IMR-90 (cell line): ENCODE data around the gene TGFBR2. TPM values are rescaled to one million over a fixed set of nuclear protein-coding genes. Genes with fewer than 3 reads are reported as not detected.

Source experiments
- ATAC-seq: fragments of 200-7000 bp; cut with Tn5 transposase; 2 replicates; pipeline ENCODE4 v1.9.1; 2020; ENCODE audit warnings: low read depth, mild to moderate bottlenecking, moderate library complexity
- BruUV-seq: library from RNA; stranded (reverse); fragments of 400-500 nt; replicated peaks from 2 replicates; lab custom pipeline; 2021; lab: Mats Ljungman, UMichigan
- CTCF ChIA-PET: fragments of 300-600 bp; formaldehyde crosslinking; extraction: SDS; loops from one replicate; lab custom pipeline; 2021; ENCODE audit warnings: antibody characterized with exemption; lab: Yijun Ruan, JAX
- POLR2A ChIA-PET: fragments of 300-600 bp; sonication (Branson Sonifier 250); formaldehyde crosslinking; loops from one replicate; lab custom pipeline; 2022; ENCODE audit warnings: antibody characterized with exemption; ENCODE audit not compliant: unreplicated experiment; lab: Charles Lee
- DNase-seq: peaks from one replicate; pipeline ENCODE4 v3.0.0; 2013
- H2AFZ ChIP-seq: replicated peaks from 2 replicates; pipeline ENCODE3; 2013; ENCODE audit warnings: low read length, mild to moderate bottlenecking; ENCODE audit not compliant: poor library complexity
- H2AK5ac ChIP-seq: 2 replicates; pipeline ENCODE4 v1.6.1; 2013; ENCODE audit warnings: low read depth, low read length, inconsistent platforms
- H2AK9ac ChIP-seq: replicated peaks from 2 replicates; pipeline ENCODE3; 2013; ENCODE audit warnings: mild to moderate bottlenecking, low read depth, low read length, moderate library complexity; ENCODE audit not compliant: poor library complexity
- H2BK120ac ChIP-seq: 2 replicates; pipeline ENCODE4 v1.6.1; 2013; ENCODE audit warnings: low read depth, low read length, inconsistent platforms
- H2BK15ac ChIP-seq: 3 replicates; pipeline ENCODE4 v1.6.1; 2013; ENCODE audit warnings: low read depth, low read length, inconsistent platforms
- H2BK20ac ChIP-seq: 2 replicates; pipeline ENCODE4 v1.6.1; 2013; ENCODE audit warnings: low read depth, mild to moderate bottlenecking, inconsistent platforms, low read length, moderate library complexity
- H2BK5ac ChIP-seq: 2 replicates; pipeline ENCODE4 v1.6.1; 2013; ENCODE audit warnings: mild to moderate bottlenecking, low read depth, low read length, inconsistent platforms; ENCODE audit not compliant: poor library complexity, severe bottlenecking
- H3K14ac ChIP-seq: replicated peaks from 2 replicates; pipeline ENCODE4 v1.6.1; 2013; ENCODE audit warnings: low read depth, low read length, inconsistent platforms
- H3K18ac ChIP-seq: 2 replicates; pipeline ENCODE4 v1.6.1; 2013; ENCODE audit warnings: low read depth, low read length, control low read depth
- H3K23ac ChIP-seq: 2 replicates; pipeline ENCODE4 v1.6.1; 2013; ENCODE audit warnings: low read depth, low read length, inconsistent platforms
- H3K27ac ChIP-seq: 2 replicates; pipeline ENCODE4 v1.5.1; 2013; ENCODE audit warnings: mild to moderate bottlenecking, control low read depth, low read length; ENCODE audit not compliant: insufficient read depth
- H3K27me3 ChIP-seq: 2 replicates; pipeline ENCODE4 v1.6.1; 2013; ENCODE audit warnings: low read length; ENCODE audit not compliant: control insufficient read depth, insufficient read depth
- H3K36me3 ChIP-seq: 2 replicates; pipeline ENCODE4 v1.6.1; 2013; ENCODE audit warnings: low read length, mixed read lengths; ENCODE audit not compliant: control insufficient read depth, insufficient read depth
- H3K4ac ChIP-seq: 2 replicates; pipeline ENCODE4 v1.6.1; 2013; ENCODE audit warnings: low read depth, low read length, inconsistent platforms
- H3K4me1 ChIP-seq: 2 replicates; pipeline ENCODE4 v1.6.1; 2013; ENCODE audit warnings: low read length, mixed read lengths; ENCODE audit not compliant: control insufficient read depth, insufficient read depth
- H3K4me2 ChIP-seq: 2 replicates; pipeline ENCODE4 v1.6.1; 2013; ENCODE audit warnings: low read depth, mild to moderate bottlenecking, control low read depth, low read length, moderate library complexity
- H3K4me3 ChIP-seq: 2 replicates; pipeline ENCODE4 v1.5.1; 2013; ENCODE audit warnings: low read depth, mild to moderate bottlenecking, control low read depth, low read length, moderate library complexity; ENCODE audit not compliant: insufficient read depth
- H3K56ac ChIP-seq: 2 replicates; pipeline ENCODE4 v1.6.1; 2013; ENCODE audit warnings: low read length, inconsistent platforms; ENCODE audit not compliant: insufficient read depth; ENCODE audit errors: extremely low read depth
- H3K79me1 ChIP-seq, 2 experiments: 2 replicates each; pipeline ENCODE4 v1.6.1; 2013; ENCODE audit warnings: low read length in 2 of 2, inconsistent platforms in 1 of 2, low read depth in 1 of 2
- H3K9ac ChIP-seq: 2 replicates; pipeline ENCODE4 v1.6.1; 2013; ENCODE audit warnings: low read depth, low read length, control low read depth
- H3K9me1 ChIP-seq: 2 replicates; pipeline ENCODE4 v1.6.1; 2013; ENCODE audit warnings: low read length, inconsistent platforms; ENCODE audit not compliant: insufficient read depth
- H3K9me3 ChIP-seq: 2 replicates; pipeline ENCODE4 v1.6.1; 2013; ENCODE audit warnings: low read length; ENCODE audit not compliant: control insufficient read depth, insufficient read depth
- H4K20me1 ChIP-seq: 2 replicates; pipeline ENCODE4 v1.6.1; 2013; ENCODE audit warnings: low read length, inconsistent platforms; ENCODE audit not compliant: insufficient read depth
- H4K5ac ChIP-seq: 2 replicates; pipeline ENCODE4 v1.6.1; 2013; ENCODE audit warnings: mild to moderate bottlenecking, low read depth, low read length, control low read depth
- H4K8ac ChIP-seq, 2 experiments: 2 replicates each; pipeline ENCODE4 v1.6.1; 2013; ENCODE audit warnings: low read depth in 2 of 2, low read length in 2 of 2, control low read depth in 1 of 2, inconsistent platforms in 1 of 2
- H4K91ac ChIP-seq: 2 replicates; pipeline ENCODE4 v1.6.1; 2013; ENCODE audit warnings: low read depth, low read length, inconsistent platforms; ENCODE audit not compliant: insufficient read depth
- CEBPB ChIP-seq: IDR thresholded peaks from 2 replicates; pipeline ENCODE4 v1.6.1; 2012; ENCODE audit warnings: low read depth, low read length, improper control_type of control experiment
- CHD1 ChIP-seq: IDR thresholded peaks from 2 replicates; pipeline ENCODE4 v1.6.1; 2012; ENCODE audit warnings: low read depth, low read length, improper control_type of control experiment
- MAFK ChIP-seq: IDR thresholded peaks from 2 replicates; pipeline ENCODE4 v1.6.1; 2012; ENCODE audit warnings: low read depth, low read length, improper control_type of control experiment
- MAZ ChIP-seq: IDR thresholded peaks from 2 replicates; pipeline ENCODE4 v1.6.1; 2012; ENCODE audit warnings: low read depth, mild to moderate bottlenecking, low read length, improper control_type of control experiment, moderate library complexity, borderline replicate concordance
- MXI1 ChIP-seq: IDR thresholded peaks from 2 replicates; pipeline ENCODE4 v1.6.1; 2012; ENCODE audit warnings: low read depth, mild to moderate bottlenecking, low read length, moderate library complexity, borderline replicate concordance
- NFE2L2 ChIP-seq: fragments of 150-350 bp; IDR thresholded peaks from 2 replicates; pipeline ENCODE4 v1.6.1; 2016; ENCODE audit warnings: low read depth, mild to moderate bottlenecking, low read length
- POLR2A ChIP-seq: IDR thresholded peaks from 2 replicates; pipeline ENCODE4 v1.6.1; 2012; ENCODE audit warnings: mild to moderate bottlenecking, low read depth, low read length
- RAD21 ChIP-seq: IDR thresholded peaks from 2 replicates; pipeline ENCODE4 v1.6.1; 2012; ENCODE audit warnings: low read length, improper control_type of control experiment
- RCOR1 ChIP-seq: IDR thresholded peaks from 2 replicates; pipeline ENCODE4 v1.6.1; 2012; ENCODE audit warnings: mild to moderate bottlenecking, low read length, improper control_type of control experiment; ENCODE audit not compliant: insufficient replicate concordance
- SMC3 ChIP-seq: fragments of 150-350 bp; IDR thresholded peaks from 2 replicates; pipeline ENCODE4 v1.6.1; 2016; ENCODE audit warnings: low read depth, mild to moderate bottlenecking, antibody characterized with exemption, low read length, moderate library complexity
- WGBS, 2 experiments: methylation state at CpG; one replicate each; pipeline versions ENCODE4 v1.1.5 to v1.1.7; 2013; ENCODE audit warnings: missing lambda C conversion rate in 2 of 2; ENCODE audit not compliant: insufficient read length in 1 of 2; ENCODE audit errors: extremely low coverage in 2 of 2; 5-methylcytosine and 5-hydroxymethylcytosine counted together
- dilution Hi-C: fragments of 300-500 bp; cut with HindIII; formaldehyde crosslinking; loops from one replicate; pipeline ENCODE4 v1.14.3; 2018; ENCODE audit warnings: low sequenced_read_pairs; ENCODE audit not compliant: unreplicated experiment
- in situ Hi-C: fragments of 300-500 bp; cut with MboI; formaldehyde crosslinking; loops from 3 replicates; pipeline ENCODE4 v1.14.3; 2019; ENCODE audit warnings: low sequenced_read_pairs, inconsistent platforms, mixed read lengths
- intact Hi-C: fragments of 100-400 bp; cut with micrococcal nuclease; formaldehyde crosslinking; loops from 2 replicates; pipeline ENCODE4 v1.10.0; 2022
- polyA plus RNA-seq, 3 experiments: library from polyadenylated mRNA; depleted of rRNA; stranded (reverse); fragments of >200 nt; gene quantifications; 2 replicates each; pipeline ENCODE4 v1.2.3, GENCODE V29; 2012; ENCODE audit warnings: low replicate concordance in 1 of 3
- total RNA-seq: library from RNA; depleted of rRNA; stranded (reverse); fragments of >200 nt; gene quantifications from 2 replicates; pipeline ENCODE4 v1.2.3, GENCODE V29; 2012
- TF ChIP-seq, protein P1 (sequence below): conservative IDR thresholded peaks from 2 replicates; pipeline ENCODE4 v1.5.1; 2012; ENCODE audit warnings: mild to moderate bottlenecking, low read depth, low read length, improper control_type of control experiment
- TF ChIP-seq, protein P2 (sequence below): fragments of 150-350 bp; IDR thresholded peaks from 2 replicates; pipeline ENCODE4 v1.6.1; 2017; ENCODE audit warnings: mild to moderate bottlenecking, antibody characterized with exemption, low read length, low read depth
- TF ChIP-seq, protein P3 (sequence below): fragments of 150-350 bp; IDR thresholded peaks from 2 replicates; pipeline ENCODE4 v1.6.1; 2016; ENCODE audit warnings: low read depth, mild to moderate bottlenecking, low read length, moderate library complexity, borderline replicate concordance

Gene TGFBR2
- total and polyA plus RNA-seq, 2 of the 4 experiments (the other 2 are of a cell fraction): 63.7 to 87.5 TPM

DNA sequence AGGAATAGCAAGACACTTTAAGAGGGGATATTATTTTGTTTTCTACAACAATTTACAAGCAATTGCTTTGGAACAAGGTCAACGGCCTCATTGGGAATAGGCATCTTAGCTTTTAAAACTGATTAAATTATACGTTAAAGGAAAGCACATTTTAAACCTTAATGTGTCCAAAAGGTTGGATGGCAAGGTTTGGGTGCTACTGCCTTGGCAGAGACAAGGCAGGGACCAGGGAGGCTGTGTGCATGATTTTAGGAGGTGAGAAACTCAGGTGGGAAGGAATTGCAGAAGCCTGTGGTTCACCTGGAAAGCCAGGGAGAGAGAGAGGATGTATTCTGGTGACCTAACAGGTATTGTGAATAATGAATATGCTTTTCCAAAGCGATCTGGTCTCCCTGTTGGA is 54.3 kb downstream of the TGFBR2 start:
- H3K4me1 ChIP-seq: peaks cover 24% of the 10 kb centered on the region

More for the DNA sequence above, 54.3 kb downstream of the TGFBR2 start:
- Histone ChIP-seq H3K79me1 (peaks cover 40 to 59% of the 10 kb centered on the region in 2 experiments), H3K9me3 (no peaks in the 10 kb centered on the region), H2AFZ (no peak overlapping the region), H2BK15ac (peak overlapping the region; percentile 72; the same call in 1 of the 3 replicates), H3K4me2 (no peak overlapping the region), H3K56ac (no peak overlapping the region), H3K23ac (peak overlapping the region; percentile 46; the same call in 1 of the 2 replicates), H3K4me3 (no peak overlapping the region), H4K91ac (peak overlapping the region; percentile 72; the same call in 1 of the 2 replicates), H2BK120ac (peak overlapping the region; percentile 69), H3K14ac (peak overlapping the region; percentile 49; the same call in 1 of the 2 replicates), H4K8ac (peak overlapping the region in 1 of 2 experiments; percentile 51; a peak in 1 of 4 replicates), H3K27ac (peak overlapping the region; percentile 21; the same call in 1 of the 2 replicates), H4K5ac (peak overlapping the region; percentile 58; the same call in 1 of the 2 replicates), H3K4ac (peak overlapping the region; percentile 74; the same call in 1 of the 2 replicates), H2BK20ac (peak overlapping the region; percentile 68), H2AK9ac (no peak overlapping the region), H2AK5ac (peak overlapping the region; percentile 92), H4K20me1 (no peaks in the 10 kb centered on the region; the same call in 1 of the 2 replicates), H3K27me3 (no peaks in the 10 kb centered on the region), H3K36me3 (peaks cover 12% of the 10 kb centered on the region), H2BK5ac (peak overlapping the region; percentile 99), H3K9me1 (peaks cover 12% of the 10 kb centered on the region), H3K18ac (peak overlapping the region; percentile 63), H3K9ac (no peak overlapping the region)
- intact Hi-C loops: no loop called here
- no peak for TF ChIP-seq CEBPB
- TF ChIP-seq, protein P1, sequence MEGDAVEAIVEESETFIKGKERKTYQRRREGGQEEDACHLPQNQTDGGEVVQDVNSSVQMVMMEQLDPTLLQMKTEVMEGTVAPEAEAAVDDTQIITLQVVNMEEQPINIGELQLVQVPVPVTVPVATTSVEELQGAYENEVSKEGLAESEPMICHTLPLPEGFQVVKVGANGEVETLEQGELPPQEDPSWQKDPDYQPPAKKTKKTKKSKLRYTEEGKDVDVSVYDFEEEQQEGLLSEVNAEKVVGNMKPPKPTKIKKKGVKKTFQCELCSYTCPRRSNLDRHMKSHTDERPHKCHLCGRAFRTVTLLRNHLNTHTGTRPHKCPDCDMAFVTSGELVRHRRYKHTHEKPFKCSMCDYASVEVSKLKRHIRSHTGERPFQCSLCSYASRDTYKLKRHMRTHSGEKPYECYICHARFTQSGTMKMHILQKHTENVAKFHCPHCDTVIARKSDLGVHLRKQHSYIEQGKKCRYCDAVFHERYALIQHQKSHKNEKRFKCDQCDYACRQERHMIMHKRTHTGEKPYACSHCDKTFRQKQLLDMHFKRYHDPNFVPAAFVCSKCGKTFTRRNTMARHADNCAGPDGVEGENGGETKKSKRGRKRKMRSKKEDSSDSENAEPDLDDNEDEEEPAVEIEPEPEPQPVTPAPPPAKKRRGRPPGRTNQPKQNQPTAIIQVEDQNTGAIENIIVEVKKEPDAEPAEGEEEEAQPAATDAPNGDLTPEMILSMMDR: no peak
- no peak for TF ChIP-seq CHD1
- no peak for TF ChIP-seq NFE2L2
- no peak for TF ChIP-seq MAZ
- no peak for TF ChIP-seq MAFK
- TF ChIP-seq MXI1: no peak
- TF ChIP-seq SMC3: no peak
- no peak for TF ChIP-seq POLR2A
- no peak for TF ChIP-seq RAD21
- TF ChIP-seq, protein P2, sequence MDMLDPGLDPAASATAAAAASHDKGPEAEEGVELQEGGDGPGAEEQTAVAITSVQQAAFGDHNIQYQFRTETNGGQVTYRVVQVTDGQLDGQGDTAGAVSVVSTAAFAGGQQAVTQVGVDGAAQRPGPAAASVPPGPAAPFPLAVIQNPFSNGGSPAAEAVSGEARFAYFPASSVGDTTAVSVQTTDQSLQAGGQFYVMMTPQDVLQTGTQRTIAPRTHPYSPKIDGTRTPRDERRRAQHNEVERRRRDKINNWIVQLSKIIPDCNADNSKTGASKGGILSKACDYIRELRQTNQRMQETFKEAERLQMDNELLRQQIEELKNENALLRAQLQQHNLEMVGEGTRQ: no peak
- TF ChIP-seq RCOR1: no peak
- TF ChIP-seq, protein P3, sequence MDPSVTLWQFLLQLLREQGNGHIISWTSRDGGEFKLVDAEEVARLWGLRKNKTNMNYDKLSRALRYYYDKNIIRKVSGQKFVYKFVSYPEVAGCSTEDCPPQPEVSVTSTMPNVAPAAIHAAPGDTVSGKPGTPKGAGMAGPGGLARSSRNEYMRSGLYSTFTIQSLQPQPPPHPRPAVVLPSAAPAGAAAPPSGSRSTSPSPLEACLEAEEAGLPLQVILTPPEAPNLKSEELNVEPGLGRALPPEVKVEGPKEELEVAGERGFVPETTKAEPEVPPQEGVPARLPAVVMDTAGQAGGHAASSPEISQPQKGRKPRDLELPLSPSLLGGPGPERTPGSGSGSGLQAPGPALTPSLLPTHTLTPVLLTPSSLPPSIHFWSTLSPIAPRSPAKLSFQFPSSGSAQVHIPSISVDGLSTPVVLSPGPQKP: no peak
- no TSS peak for BruUV-seq
- POLR2A ChIA-PET: no interaction called here
- WGBS, 2 experiments: 100% methylated on average over 1 of the region's 3 CpGs; no CpG with 5 or more reads in 1 of the 2 experiments
- in situ Hi-C loops: no loop called here
- CTCF ChIA-PET: no interaction called here
- ATAC-seq (no peak), DNase-seq (no peak)
- dilution Hi-C loops: no loop called here
